KOPT-K1 (cell line): Measurements from ENCODE around the gene SP100.
"Not testable (repeated sequence)": the region's sequence is repeated elsewhere in the genome, so short reads cannot be mapped to it uniquely, and the experiment has no call there.

Experiments
- H3K27ac ChIP-seq: fragments of 200-600 bp; sonication (generic); 2 replicates; pipeline ENCODE4 v1.5.1; 2016; ENCODE audit warnings: antibody characterized with exemption, mild to moderate bottlenecking, low read depth, low read length; ENCODE audit not compliant: poor library complexity, severe bottlenecking
- H3K36me3 ChIP-seq: fragments of 200-600 bp; sonication (generic); 2 replicates; pipeline ENCODE4 v1.5.1; 2017; ENCODE audit warnings: antibody characterized with exemption, mild to moderate bottlenecking, low read length, moderate library complexity; ENCODE audit not compliant: insufficient read depth
- H3K9me3 ChIP-seq: fragments of 200-600 bp; sonication (generic); 2 replicates; pipeline ENCODE4 v1.5.1; 2017; ENCODE audit warnings: antibody characterized with exemption, low read length, mild to moderate bottlenecking; ENCODE audit not compliant: insufficient read depth, poor library complexity, severe bottlenecking

Gene SP100

DNA sequence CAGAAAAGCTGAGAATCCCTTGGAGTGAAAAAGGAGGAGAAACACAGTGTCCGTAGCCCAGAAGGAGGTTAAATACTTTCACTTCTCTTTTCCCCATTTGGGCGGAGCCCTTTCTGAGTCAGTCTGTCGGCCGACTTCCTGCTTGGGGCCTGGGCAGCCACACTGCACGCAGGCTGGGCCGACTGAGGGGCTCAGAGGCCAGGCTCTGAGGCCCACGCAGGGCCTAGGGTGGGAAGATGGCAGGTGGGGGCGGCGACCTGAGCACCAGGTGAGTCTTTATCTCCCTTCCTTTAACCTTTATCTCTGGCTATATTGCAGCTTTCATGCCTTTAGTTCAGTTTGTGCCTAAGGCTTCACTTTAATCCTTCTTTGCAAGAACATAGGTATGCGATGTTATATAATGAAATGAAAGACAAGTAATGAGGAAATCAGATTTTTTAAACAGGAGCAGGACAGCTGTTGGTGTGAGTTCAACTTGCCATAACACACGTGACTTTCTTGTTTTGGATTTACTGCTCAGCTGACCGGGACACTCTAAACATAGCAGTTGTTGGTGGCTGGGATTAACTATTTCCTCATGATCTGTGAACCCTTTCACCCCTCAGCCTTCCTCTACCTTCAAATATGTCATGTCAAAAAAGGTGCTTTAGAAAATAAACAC, at the start of gene SP100:
SP100 (plus strand) TSS at position 141 of the 661 bp plus-strand sequence; CDS start at position 237, 96 bp downstream.
- Histone ChIP-seq H3K36me3 (0 out of 2 replicates have a peak, but pooled peaks cover 9% of the 10 kb centered on the region), H3K9me3 (no peaks in the 10 kb centered on the region), H3K27ac (peak within 1 kb of the TSS; percentile 95)

DNA sequence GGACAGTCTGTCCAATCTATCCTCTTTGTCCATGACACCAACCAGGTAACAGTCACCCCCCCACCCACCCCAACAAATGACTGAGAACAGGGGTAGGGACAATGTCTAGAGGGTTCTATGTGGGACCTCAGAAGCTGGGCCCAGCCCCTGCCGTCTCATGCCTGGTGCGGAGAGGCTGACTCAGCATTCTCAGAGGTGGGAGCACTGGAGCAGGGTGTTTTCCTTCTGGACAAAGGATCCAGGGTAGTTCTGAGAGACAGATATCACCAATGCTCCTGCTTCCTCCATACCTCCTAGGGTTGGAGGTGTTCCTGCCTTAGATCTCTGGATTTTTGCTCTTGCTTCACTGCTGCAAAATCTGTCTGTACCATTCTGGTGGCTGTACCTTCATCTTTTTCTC, 33.9 kb upstream of the SP100 start:
- Histone ChIP-seq H3K36me3 (peaks cover 57% of the 10 kb centered on the region), H3K9me3 (no peaks in the 10 kb centered on the region), H3K27ac (no peak overlapping the region)

GRCh38 chr2:230383453-230383852, 32.5 kb upstream of the SP100 start:
- no peaks in the 10 kb centered on the region for H3K9me3 ChIP-seq
- H3K27ac ChIP-seq = no peak overlapping the region
- peaks cover 65% of the 10 kb centered on the region for H3K36me3 ChIP-seq

- Histone ChIP-seq H3K9me3 (no peaks in the 10 kb centered on the region), H3K27ac (no peak overlapping the region), H3K36me3 (peaks cover 76% of the 10 kb centered on the region)
Measured at GRCh38 chr2:230384986-230385385, 31.0 kb upstream of the SP100 start.

GRCh38 chr2:230394301-230394700, 21.7 kb upstream of the SP100 start:
- H3K9me3 ChIP-seq = no peaks in the 10 kb centered on the region
- no peak overlapping the region for H3K27ac ChIP-seq
- peaks cover 82% of the 10 kb centered on the region for H3K36me3 ChIP-seq

DNA sequence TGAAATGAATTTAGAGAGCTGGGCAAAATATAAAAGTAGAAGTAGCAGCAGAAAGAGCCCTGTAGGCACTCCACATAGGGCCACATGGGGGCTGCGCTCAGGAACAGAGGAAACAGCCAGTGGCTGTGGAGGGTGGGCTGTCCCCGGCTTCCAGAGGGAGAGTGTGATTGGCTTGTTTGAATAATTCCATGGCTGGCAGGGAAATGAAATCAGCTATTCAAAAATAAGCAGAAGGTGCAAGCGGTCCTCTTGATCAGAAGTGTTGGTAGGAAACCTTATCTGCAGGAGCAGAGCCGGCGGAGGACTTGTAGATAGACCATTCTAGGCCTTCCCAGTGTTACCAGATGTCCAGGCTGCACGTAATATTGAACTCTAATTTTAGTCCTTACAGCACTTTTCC, 17.3 kb upstream of the SP100 start:
- not testable (repeated sequence) for H3K9me3 ChIP-seq, H3K27ac ChIP-seq
- peaks cover 71% of the 10 kb centered on the region for H3K36me3 ChIP-seq

GRCh38 chr2:230400041-230400440, 16.0 kb upstream of the SP100 start:
- Histone ChIP-seq H3K9me3 (no peaks in the 10 kb centered on the region), H3K27ac (no peak overlapping the region), H3K36me3 (peaks cover 71% of the 10 kb centered on the region)

DNA sequence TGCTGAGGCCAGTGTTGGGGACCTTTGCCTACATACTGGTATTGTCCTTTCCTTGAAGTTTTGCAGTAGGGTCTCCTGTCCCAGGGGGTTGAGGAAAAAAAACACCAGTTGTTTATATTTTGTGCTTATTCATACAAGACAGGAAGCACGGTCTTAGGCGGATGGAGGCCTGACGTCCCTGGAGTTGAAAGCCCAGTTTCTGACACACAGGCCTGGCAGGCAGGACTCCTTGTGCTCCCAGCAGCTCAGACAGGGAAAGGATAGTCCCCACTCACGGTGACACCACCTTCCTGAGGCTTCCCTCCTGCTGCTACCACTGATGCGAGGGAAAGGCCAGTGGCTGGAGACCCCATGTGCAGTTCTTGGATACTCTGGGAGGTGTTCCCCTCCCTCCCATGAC, 15.5 kb upstream of the SP100 start:
- H3K27ac ChIP-seq = no peak overlapping the region

GRCh38 chr2:230401026-230401425, 15.0 kb upstream of the SP100 start:
- peaks cover 71% of the 10 kb centered on the region for H3K36me3 ChIP-seq
- H3K9me3 ChIP-seq, H3K27ac ChIP-seq: not testable (repeated sequence)

More for the DNA sequence above, 15.5 kb upstream of the SP100 start:
- peaks cover 71% of the 10 kb centered on the region for H3K36me3 ChIP-seq
- H3K9me3 ChIP-seq = no peaks in the 10 kb centered on the region

GRCh38 chr2:230403746-230404145, 12.3 kb upstream of the SP100 start:
- Histone ChIP-seq H3K36me3 (peaks cover 63% of the 10 kb centered on the region), H3K27ac (no peak overlapping the region), H3K9me3 (no peaks in the 10 kb centered on the region)

GRCh38 chr2:230405824-230406223, 10.2 kb upstream of the SP100 start:
- Histone ChIP-seq H3K36me3 (peaks cover 50% of the 10 kb centered on the region), H3K9me3 (no peaks in the 10 kb centered on the region), H3K27ac (no peak overlapping the region)

GRCh38 chr2:230408244-230408842, 7.7 kb upstream of the SP100 start:
- peaks cover 34% of the 10 kb centered on the region for H3K36me3 ChIP-seq
- H3K9me3 ChIP-seq = no peaks in the 10 kb centered on the region
- no peak overlapping the region for H3K27ac ChIP-seq

- peaks cover 24% of the 10 kb centered on the region for H3K36me3 ChIP-seq
- not testable (repeated sequence) for H3K9me3 ChIP-seq, H3K27ac ChIP-seq
Measured at GRCh38 chr2:230409316-230409715, 6.7 kb upstream of the SP100 start.

- Histone ChIP-seq H3K27ac (no peak overlapping the region), H3K9me3 (no peaks in the 10 kb centered on the region), H3K36me3 (peaks cover 15% of the 10 kb centered on the region)
Measured at GRCh38 chr2:230410263-230410662, 5.7 kb upstream of the SP100 start.

DNA sequence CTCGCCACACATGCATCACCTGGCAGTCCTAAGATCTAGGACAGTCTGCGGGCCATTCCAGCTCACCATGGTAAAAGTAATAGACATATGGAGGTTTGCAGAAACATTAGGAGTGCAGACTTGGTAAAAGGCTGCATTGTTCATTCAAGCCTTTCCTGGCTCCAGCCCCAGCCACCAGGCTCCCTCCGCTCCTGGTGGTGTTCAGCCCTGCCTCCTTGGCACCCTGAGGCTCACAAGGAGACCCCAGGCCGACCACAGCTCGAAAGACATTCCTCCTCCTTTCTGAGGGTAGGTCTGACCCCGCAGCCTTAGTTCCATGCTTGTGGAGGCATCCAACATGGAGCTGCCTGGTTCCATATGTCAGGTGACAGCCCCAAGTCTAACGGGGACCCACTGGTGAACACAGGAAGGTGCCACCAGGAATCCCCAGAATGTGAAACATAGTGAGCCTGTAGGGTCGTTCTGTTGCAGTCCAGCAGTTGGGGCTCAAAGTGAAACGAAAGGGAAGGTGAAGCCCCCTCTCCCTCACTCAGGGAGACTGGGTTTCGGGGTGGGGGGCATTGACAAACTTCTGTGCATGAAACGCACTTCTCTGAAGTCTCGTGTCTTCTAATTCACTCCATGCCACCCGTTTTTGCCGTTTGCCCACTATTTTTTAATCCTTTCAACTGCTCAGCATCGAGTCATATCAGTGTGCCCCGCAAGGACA, 5.0 kb upstream of the SP100 start:
- H3K27ac ChIP-seq = peak overlapping the region; percentile 87
- peaks cover 7% of the 10 kb centered on the region for H3K36me3 ChIP-seq
- H3K9me3 ChIP-seq = no peaks in the 10 kb centered on the region
